DOHH2 (cell line): ENCODE measurements around the gene ZNF93.

Source experiments
- EZH2phosphoT487 ChIP-seq: fragments of 200-600 bp; sonication (generic); IDR thresholded peaks from 2 replicates; pipeline ENCODE4 v1.6.1; 2017; ENCODE audit warnings: borderline replicate concordance, mild to moderate bottlenecking, antibody characterized with exemption, low read length, moderate library complexity, mixed read lengths
- TF ChIP-seq, protein P1 (sequence below): fragments of 200-600 bp; sonication (generic); IDR thresholded peaks from one replicate; pipeline ENCODE4 v1.5.1; 2014; ENCODE audit warnings: antibody characterized with exemption, mild to moderate bottlenecking, low read depth, low read length; ENCODE audit not compliant: poor library complexity, severe bottlenecking

DNA sequence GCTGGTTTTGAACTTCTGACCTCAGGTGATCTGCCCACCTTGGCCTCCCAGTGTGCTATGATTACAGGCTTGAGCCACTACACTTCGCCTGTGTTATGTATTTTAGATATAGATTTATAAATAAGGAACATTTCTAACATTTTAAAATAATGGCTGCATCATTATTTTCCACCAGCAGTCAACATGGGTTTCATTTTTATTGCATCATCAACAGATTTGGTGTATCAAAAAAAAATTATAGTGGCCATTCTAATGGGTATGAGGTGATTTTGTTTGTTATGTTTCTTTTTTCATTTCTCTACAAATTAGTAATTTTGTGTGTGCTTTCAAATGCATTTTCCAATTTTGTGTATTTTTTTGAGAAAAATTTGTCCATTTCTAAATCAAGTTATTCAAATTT lies 16.2 kb upstream of the ZNF93 start:
- TF ChIP-seq, protein P1, sequence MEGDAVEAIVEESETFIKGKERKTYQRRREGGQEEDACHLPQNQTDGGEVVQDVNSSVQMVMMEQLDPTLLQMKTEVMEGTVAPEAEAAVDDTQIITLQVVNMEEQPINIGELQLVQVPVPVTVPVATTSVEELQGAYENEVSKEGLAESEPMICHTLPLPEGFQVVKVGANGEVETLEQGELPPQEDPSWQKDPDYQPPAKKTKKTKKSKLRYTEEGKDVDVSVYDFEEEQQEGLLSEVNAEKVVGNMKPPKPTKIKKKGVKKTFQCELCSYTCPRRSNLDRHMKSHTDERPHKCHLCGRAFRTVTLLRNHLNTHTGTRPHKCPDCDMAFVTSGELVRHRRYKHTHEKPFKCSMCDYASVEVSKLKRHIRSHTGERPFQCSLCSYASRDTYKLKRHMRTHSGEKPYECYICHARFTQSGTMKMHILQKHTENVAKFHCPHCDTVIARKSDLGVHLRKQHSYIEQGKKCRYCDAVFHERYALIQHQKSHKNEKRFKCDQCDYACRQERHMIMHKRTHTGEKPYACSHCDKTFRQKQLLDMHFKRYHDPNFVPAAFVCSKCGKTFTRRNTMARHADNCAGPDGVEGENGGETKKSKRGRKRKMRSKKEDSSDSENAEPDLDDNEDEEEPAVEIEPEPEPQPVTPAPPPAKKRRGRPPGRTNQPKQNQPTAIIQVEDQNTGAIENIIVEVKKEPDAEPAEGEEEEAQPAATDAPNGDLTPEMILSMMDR = no peak
- TF ChIP-seq EZH2phosphoT487 = no peak
